GM21381 (cell line): Measurements from ENCODE around the gene ZNF574.
"Not testable (repeated sequence)": the region's sequence is repeated elsewhere in the genome, so short reads cannot be mapped to it uniquely, and the experiment has no call there.

Source experiments
- ATAC-seq: cut with Tn5 transposase; IDR thresholded peaks from one replicate; pipeline ENCODE4 v1.9.1; 2021; ENCODE audit warnings: mild to moderate bottlenecking, moderate library complexity; ENCODE audit not compliant: unreplicated experiment

Gene ZNF574

GRCh38 chr19:42075616-42076379 is at the start of gene ZNF574:
Gene ZNF574, plus strand, starts transcription at chr19:42076166. Its CDS starts 2,441 bp downstream, at chr19:42078607.
- peak; percentile 93 for ATAC-seq

GRCh38 chr19:42028304-42029216 is 47.4 kb upstream of the ZNF574 start:
- ATAC-seq = no peak

GRCh38 chr19:42030645-42031440 is 45.1 kb upstream of the ZNF574 start:
- ATAC-seq = no peak

- ATAC-seq = no peak
Observed at GRCh38 chr19:42032431-42032830, 43.5 kb upstream of the ZNF574 start.

GRCh38 chr19:42033413-42033812 is 42.6 kb upstream of the ZNF574 start:
- ATAC-seq = no peak

- not testable (repeated sequence) for ATAC-seq
Observed at GRCh38 chr19:42034640-42035391, 41.1 kb upstream of the ZNF574 start.

- no peak for ATAC-seq
Observed at GRCh38 chr19:42037649-42038048, 38.3 kb upstream of the ZNF574 start.

- ATAC-seq = no peak
Observed at GRCh38 chr19:42038666-42039065, 37.3 kb upstream of the ZNF574 start.

GRCh38 chr19:42040031-42040430 is 35.9 kb upstream of the ZNF574 start:
- ATAC-seq = no peak

- ATAC-seq = not testable (repeated sequence)
Observed at GRCh38 chr19:42040491-42040890, 35.5 kb upstream of the ZNF574 start.

GRCh38 chr19:42042455-42043170 is 33.4 kb upstream of the ZNF574 start:
- ATAC-seq = no peak

GRCh38 chr19:42045575-42045974 is 30.4 kb upstream of the ZNF574 start:
- no peak for ATAC-seq

GRCh38 chr19:42048992-42049391 is 27.0 kb upstream of the ZNF574 start:
- ATAC-seq = no peak

- no peak for ATAC-seq
Observed at GRCh38 chr19:42051166-42052115, 24.5 kb upstream of the ZNF574 start.

- ATAC-seq = no peak
Observed at GRCh38 chr19:42052241-42052863, 23.6 kb upstream of the ZNF574 start.

- no peak for ATAC-seq
Observed at GRCh38 chr19:42053037-42053935, 22.7 kb upstream of the ZNF574 start.

- ATAC-seq = no peak
Observed at GRCh38 chr19:42054205-42054604, 21.8 kb upstream of the ZNF574 start.
